Mucosa of rectum (tissue), 2 donors: ENCODE measurements around the gene SLC38A7.

Experiments
- H3K27ac ChIP-seq, 2 donors: one replicate each; pipeline ENCODE4 v1.7.0; 2013; ENCODE audit warnings: inconsistent platforms in 2 of 2, low read depth in 2 of 2, low read length in 2 of 2
- H3K27me3 ChIP-seq, 2 donors: one replicate each; pipeline ENCODE4 v1.7.0; 2013; ENCODE audit warnings: low read length in 2 of 2; ENCODE audit not compliant: control insufficient read depth in 2 of 2, insufficient read depth in 2 of 2
- H3K36me3 ChIP-seq, 2 donors: one replicate each; pipeline ENCODE4 v1.7.0; 2013; ENCODE audit warnings: low read length in 2 of 2; ENCODE audit not compliant: control insufficient read depth in 2 of 2, insufficient read depth in 2 of 2
- H3K4me1 ChIP-seq, 2 donors: one replicate each; pipeline ENCODE4 v1.7.0; 2013; ENCODE audit warnings: low read length in 2 of 2, mild to moderate bottlenecking in 1 of 2; ENCODE audit not compliant: control insufficient read depth in 2 of 2, insufficient read depth in 2 of 2
- H3K4me3 ChIP-seq, 2 donors: one replicate each; pipeline ENCODE4 v1.7.0; 2013; ENCODE audit warnings: low read length in 2 of 2
- H3K9ac ChIP-seq, 2 donors: one replicate each; pipeline ENCODE4 v1.7.0; 2013; ENCODE audit warnings: low read length in 2 of 2, low read depth in 1 of 2, mild to moderate bottlenecking in 1 of 2
- H3K9me3 ChIP-seq, 2 donors: one replicate each; pipeline ENCODE4 v1.7.0; 2013; ENCODE audit warnings: low read length in 2 of 2; ENCODE audit not compliant: control insufficient read depth in 2 of 2
- donor health status: healthy.
- donor health status: Normal muscosa, but diverticular disease.

SLC38A7 gene

DNA sequence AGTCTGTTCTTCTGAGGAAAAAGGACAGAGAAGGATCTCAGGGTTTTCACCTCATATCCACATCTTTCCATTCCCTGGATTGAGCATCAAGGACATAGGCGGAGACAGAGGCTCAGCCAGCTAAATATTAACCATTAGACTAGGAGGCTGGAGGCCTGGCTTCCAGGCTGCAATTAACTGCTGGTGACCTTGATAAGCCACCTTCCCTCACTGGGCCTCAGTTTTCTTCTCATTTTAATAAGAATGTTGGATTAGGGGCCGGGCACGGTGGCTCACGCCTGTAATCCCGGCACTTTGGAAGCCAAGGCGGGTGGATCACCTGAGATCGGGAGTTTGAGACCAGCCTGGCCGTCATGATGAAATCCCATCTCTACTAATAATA is 29.4 kb downstream of the SLC38A7 start:
- Histone ChIP-seq H3K4me3 (no peak overlapping the region), H3K4me1 (peaks cover 2 to 7% of the 10 kb centered on the region in 2 donors), H3K27me3 (no peaks in the 10 kb centered on the region), H3K9ac (no peak overlapping the region), H3K27ac (no peak overlapping the region), H3K9me3 (no peaks in the 10 kb centered on the region), H3K36me3 (no peaks in the 10 kb centered on the region)

DNA sequence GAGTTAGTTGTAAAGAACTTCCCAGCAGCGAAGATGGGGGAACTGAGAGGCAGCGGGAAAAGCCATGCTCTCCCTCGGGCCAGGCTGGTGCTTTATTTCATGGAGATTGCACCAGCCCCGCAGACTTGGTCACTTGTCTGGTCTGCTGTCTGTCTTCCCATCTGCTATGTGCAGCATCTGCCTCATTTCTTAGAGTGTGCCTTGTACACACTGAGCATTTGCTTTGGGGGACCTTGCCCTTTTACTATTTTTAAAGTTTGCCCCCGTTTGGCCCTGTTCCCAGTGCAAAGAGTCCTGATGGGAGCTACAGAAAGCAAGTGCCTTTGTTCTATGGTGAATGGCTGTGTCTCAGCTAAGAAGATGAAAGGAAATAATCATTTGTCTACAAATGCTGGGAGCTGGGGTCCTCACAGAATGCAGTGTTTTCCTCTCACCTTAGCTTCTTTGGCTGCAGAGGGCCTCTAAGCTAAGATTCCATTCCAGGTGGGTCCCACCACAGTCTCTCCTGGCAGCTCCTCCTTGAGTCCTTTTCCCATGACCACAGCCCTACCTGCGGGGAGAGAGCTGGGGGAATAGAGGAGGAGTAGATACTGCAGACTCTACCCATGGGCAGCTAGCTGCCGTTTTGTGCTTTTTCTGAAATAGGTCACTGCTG is 29.9 kb downstream of the SLC38A7 start:
- Histone ChIP-seq H3K36me3 (no peaks in the 10 kb centered on the region), H3K27ac (no peak overlapping the region), H3K4me1 (peaks cover 2 to 11% of the 10 kb centered on the region in 2 donors), H3K4me3 (no peak overlapping the region), H3K9ac (no peak overlapping the region), H3K27me3 (no peaks in the 10 kb centered on the region), H3K9me3 (no peaks in the 10 kb centered on the region)

DNA sequence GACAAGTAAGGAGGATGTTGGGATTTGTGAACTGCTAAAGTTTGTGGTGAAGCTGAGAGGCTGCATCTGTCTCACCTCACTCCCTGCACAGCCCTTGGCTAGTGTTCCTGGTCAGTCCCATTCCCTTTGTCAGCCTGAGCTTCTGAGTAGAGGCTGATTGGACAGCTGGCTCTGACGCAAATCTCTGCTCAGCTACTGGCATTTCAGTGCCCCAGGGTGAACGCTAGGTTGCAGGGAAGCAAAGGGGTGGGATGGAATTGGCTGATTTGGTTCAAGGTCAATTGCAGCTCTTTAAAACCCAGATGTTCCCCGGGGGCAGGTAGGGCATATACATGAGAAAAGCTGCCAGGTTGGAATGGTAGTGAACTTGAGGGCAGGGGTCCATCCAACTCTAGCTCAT is 31.8 kb downstream of the SLC38A7 start:
- Histone ChIP-seq H3K4me3 (no peak overlapping the region), H3K9me3 (no peaks in the 10 kb centered on the region), H3K4me1 (peaks cover 2 to 13% of the 10 kb centered on the region in 2 donors), H3K36me3 (no peaks in the 10 kb centered on the region), H3K27ac (no peak overlapping the region), H3K27me3 (no peaks in the 10 kb centered on the region), H3K9ac (no peak overlapping the region)

DNA sequence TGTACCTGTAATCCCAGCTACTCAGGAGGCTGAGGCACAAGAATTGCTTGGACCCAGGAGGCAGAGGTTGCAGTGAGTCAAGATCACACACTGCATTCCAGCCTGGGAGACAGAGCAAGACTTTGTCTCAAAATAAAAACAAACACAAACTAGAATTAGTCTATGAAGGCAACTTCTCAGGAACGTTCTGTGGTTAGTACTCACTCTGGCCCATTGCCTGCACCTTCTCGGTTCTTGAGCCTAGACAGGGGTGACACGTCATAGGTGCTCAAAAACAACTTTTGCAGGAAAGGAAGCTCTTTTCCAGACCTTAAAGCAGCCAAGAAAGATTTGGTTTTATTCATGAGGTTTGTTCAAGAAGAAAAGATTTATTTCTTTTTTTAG is 32.6 kb downstream of the SLC38A7 start:
- Histone ChIP-seq H3K36me3 (no peaks in the 10 kb centered on the region), H3K4me3 (no peak overlapping the region), H3K27ac (peak overlapping the region in 1 of 2 donors; percentile 24), H3K27me3 (no peaks in the 10 kb centered on the region), H3K4me1 (peaks cover 2 to 13% of the 10 kb centered on the region in 2 donors), H3K9me3 (no peaks in the 10 kb centered on the region), H3K9ac (no peak overlapping the region)

DNA sequence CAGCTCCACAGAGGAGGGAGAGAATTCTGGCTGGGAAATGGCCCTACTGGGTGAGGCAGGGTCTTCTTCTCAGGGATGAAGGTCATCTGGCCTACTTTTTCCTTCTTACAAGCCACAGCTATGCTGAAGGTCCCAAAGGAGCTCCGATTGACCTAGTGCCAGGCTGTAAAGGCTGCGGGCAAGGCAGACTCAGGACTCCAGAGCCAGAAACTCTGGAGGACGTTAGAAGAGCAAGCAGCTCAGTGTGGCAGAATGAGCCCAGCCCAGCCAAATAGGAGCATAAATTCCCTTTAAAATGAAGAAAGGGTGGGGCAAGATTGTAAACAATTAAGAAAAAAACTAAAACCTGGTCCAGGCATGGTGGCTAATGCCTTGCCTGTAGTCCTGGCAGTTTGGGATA is 34.9 kb downstream of the SLC38A7 start:
- Histone ChIP-seq H3K36me3 (no peaks in the 10 kb centered on the region), H3K4me1 (peaks cover 0 to 6% of the 10 kb centered on the region in 2 donors), H3K4me3 (no peak overlapping the region), H3K27ac (peak overlapping the region in 1 of 2 donors; percentile 65), H3K9ac (no peak overlapping the region), H3K27me3 (no peaks in the 10 kb centered on the region), H3K9me3 (no peaks in the 10 kb centered on the region)

DNA sequence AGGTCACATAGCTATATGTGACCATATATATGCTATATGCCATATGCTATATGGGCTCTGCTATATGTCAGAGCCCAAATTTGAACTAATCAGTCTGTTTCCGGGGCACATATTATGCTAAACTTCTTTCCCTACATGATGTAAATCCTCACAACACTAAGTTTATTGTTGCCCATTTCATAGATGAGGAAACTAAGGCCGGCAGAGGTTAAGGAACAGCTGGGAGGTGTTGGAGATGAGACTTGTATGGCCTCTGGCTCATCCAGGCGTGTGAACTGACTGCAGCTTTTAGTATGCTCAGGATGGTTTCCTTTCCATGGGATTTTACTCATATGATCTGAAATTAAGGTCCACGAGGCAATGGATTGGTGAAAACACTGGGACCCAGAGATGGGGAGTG is 37.5 kb downstream of the SLC38A7 start:
- H3K9ac ChIP-seq = no peak overlapping the region
- no peaks in the 10 kb centered on the region for H3K36me3 ChIP-seq
- H3K9me3 ChIP-seq = no peaks in the 10 kb centered on the region
- no peaks in the 10 kb centered on the region for H3K27me3 ChIP-seq
- H3K4me3 ChIP-seq = no peak overlapping the region
- H3K4me1 ChIP-seq = peaks cover 0 to 6% of the 10 kb centered on the region in 2 donors
- no peak overlapping the region for H3K27ac ChIP-seq

DNA sequence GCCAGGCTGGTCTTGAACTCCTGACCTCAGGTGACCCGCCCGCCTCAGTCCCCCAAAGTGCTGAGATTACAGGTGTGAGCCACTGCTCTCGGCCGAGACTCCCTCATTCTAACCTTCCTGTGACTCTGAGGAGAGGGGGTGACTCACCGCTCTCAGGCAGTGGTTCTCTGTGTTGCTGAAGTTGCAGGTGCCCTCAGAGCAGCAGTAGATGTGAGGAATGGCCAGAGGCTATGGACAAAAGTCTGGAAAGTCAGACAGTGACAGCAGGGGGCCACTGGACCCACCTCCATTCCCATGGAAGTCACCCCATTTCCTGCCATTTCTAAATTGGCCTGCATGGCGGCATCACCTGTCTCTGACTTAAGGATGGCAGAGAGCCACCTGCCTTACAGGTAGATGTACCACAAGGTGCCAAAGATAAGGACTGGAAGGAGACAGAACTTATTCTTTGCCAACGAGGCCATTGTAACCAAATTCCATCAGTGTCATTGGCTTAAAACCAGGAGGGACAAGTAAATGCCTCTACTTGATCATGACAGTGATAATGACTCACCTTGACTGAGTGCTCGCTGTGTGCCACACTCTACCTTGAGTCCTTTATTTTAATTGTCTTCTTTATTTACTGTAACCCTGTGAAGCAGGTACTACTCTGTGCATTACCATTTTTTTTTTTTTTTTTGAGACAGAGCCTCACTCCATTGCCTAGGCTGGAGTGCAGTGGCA is 39.6 kb downstream of the SLC38A7 start:
- Histone ChIP-seq H3K4me1 (peaks cover 0 to 5% of the 10 kb centered on the region in 2 donors), H3K27me3 (no peaks in the 10 kb centered on the region), H3K9ac (no peak overlapping the region), H3K4me3 (no peak overlapping the region), H3K27ac (no peak overlapping the region), H3K36me3 (no peaks in the 10 kb centered on the region), H3K9me3 (no peaks in the 10 kb centered on the region)

DNA sequence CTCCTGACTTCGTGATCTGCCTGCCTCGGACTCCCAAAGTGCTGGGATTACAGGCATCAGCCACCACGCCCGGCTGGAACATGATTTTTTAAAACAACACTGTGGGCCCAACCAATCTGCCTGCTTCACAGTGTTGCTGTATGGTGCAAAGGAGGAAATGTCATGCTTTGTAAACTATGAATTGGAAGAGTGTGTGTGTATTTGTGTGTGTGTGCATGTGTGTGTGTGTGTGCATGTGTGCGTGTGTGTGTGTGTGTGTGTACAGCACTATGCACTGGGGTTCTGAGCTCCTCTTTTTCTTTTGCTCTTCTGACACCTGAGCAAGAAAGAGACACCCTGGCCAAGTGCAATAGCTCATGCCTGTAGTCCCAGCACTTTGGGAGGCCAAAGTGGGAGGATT is 40.5 kb downstream of the SLC38A7 start:
- Histone ChIP-seq H3K9ac (no peak overlapping the region), H3K9me3 (no peaks in the 10 kb centered on the region), H3K4me1 (no peaks in the 10 kb centered on the region), H3K36me3 (no peaks in the 10 kb centered on the region), H3K27me3 (no peaks in the 10 kb centered on the region), H3K4me3 (no peak overlapping the region), H3K27ac (no peak overlapping the region)

DNA sequence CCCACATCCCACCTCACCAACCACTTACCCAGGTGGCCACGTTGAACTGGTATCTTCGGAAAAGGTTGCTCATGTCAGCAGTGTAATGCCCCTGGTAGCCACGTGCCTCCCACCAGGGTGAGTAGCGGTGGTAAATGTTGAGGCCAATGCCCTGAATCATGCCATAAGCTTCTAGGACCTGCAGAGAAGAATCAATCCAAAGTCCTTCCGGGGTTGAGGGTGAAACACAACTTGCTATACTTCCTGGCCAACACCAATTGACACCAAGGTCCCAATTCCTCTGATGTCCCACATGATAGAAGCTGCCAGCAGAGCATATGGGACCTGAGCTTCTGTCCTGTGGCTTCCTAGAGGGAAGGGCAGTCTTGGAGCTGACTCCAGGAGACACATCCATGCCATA is 43.6 kb downstream of the SLC38A7 start:
- no peaks in the 10 kb centered on the region for H3K9me3 ChIP-seq
- H3K4me1 ChIP-seq = no peaks in the 10 kb centered on the region

DNA sequence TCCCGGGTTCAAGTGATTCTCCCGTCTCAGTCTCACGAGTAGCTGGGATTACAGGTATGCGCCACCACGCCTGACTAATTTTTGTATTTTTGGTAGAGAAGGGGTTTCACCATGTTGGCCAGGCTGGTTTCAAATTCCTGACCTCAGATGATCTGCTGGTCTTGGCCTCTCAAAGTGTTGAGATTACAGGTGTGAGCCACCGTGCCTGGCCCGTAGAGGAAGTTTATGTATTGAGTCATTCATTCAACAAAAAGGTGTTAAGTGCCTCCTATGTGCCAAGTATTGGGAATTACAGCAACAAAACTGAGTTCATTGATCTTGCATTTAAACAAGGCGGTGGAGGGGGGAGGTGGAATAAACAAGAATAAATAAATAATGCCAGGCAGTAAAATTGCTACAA is 44.7 kb downstream of the SLC38A7 start:
- Histone ChIP-seq H3K9ac (no peak overlapping the region), H3K4me3 (no peak overlapping the region), H3K9me3 (no peaks in the 10 kb centered on the region), H3K27me3 (no peaks in the 10 kb centered on the region), H3K36me3 (no peaks in the 10 kb centered on the region), H3K4me1 (no peaks in the 10 kb centered on the region), H3K27ac (no peak overlapping the region)

More for the DNA sequence above, 43.6 kb downstream of the SLC38A7 start:
- Histone ChIP-seq H3K27me3 (no peaks in the 10 kb centered on the region), H3K9ac (no peak overlapping the region), H3K4me3 (no peak overlapping the region), H3K36me3 (no peaks in the 10 kb centered on the region), H3K27ac (no peak overlapping the region)
